ENCODE data around the gene ZNF362.

The ZNF362 gene

GRCh38 chr1:33286451-33287185 is 30.3 kb downstream of the ZNF362 start:
- Histone ChIP-seq H3K9me3 (ENCODE audit: insufficient read depth, low read length, severe bottlenecking) (no peaks in the 10 kb centered on the region), H3K27ac (ENCODE audit: low read length) (no peak overlapping the region), H3K4me2 (ENCODE audit: insufficient read depth, low read length) (no peak overlapping the region), H3K4me3 (ENCODE audit: low read depth in 1 of 2, low read length in 2 of 2) (no peak overlapping the region), H3K79me2 (ENCODE audit: insufficient read depth, low read length) (0 out of 2 replicates have a peak, but pooled peaks cover 7% of the 10 kb centered on the region), H3K4me1 (ENCODE audit: insufficient read depth, low read length) (no peaks in the 10 kb centered on the region), H4K20me1 (ENCODE audit: insufficient read depth, low read length) (peaks cover 10% of the 10 kb centered on the region; the same call in 1 of the 2 replicates), H3K36me3 (ENCODE audit: insufficient read depth, low read length) (peaks cover 71% of the 10 kb centered on the region), H3K9ac (ENCODE audit: low read depth, low read length) (no peak overlapping the region), H2AFZ (ENCODE audit: low read depth, low read length) (no peak overlapping the region), H3K27me3 (ENCODE audit: insufficient read depth, low read length, poor library complexity) (no peaks in the 10 kb centered on the region)
- ATAC-seq (ENCODE audit: insufficient read depth, low read depth) (no peak), DNase-seq (no peak)
- TF ChIP-seq EZH2 (IDR thresholded peaks at IDR 0.05; ENCODE audit: borderline replicate concordance, low read depth, low read length, severe bottlenecking) (no peak), CTCF (IDR thresholded peaks at IDR 0.05; ENCODE audit: borderline replicate concordance, extremely low read depth, low read length, poor library complexity, severe bottlenecking) (no peak)

- TF ChIP-seq EZH2 (IDR thresholded peaks at IDR 0.05; ENCODE audit: borderline replicate concordance, low read depth, low read length, severe bottlenecking) (no peak), CTCF (IDR thresholded peaks at IDR 0.05; ENCODE audit: borderline replicate concordance, extremely low read depth, low read length, poor library complexity, severe bottlenecking) (no peak)
- H3K9ac ChIP-seq (ENCODE audit: low read depth, low read length): no peak overlapping the region
Observed at GRCh38 chr1:33287317-33287716, 31.0 kb downstream of the ZNF362 start.

GRCh38 chr1:33288976-33289857 is 32.9 kb downstream of the ZNF362 start:
- H3K27ac ChIP-seq (ENCODE audit: low read length): no peak overlapping the region
- H3K27me3 ChIP-seq (ENCODE audit: insufficient read depth, low read length, poor library complexity): no peaks in the 10 kb centered on the region
- ATAC-seq (ENCODE audit: insufficient read depth, low read depth): no peak
- H4K20me1 ChIP-seq (ENCODE audit: insufficient read depth, low read length): peaks cover 26% of the 10 kb centered on the region
- DNase-seq: no peak
- H3K4me2 ChIP-seq (ENCODE audit: insufficient read depth, low read length): no peak overlapping the region
- H3K9ac ChIP-seq (ENCODE audit: low read depth, low read length): no peak overlapping the region
- TF ChIP-seq EZH2 (IDR thresholded peaks at IDR 0.05; ENCODE audit: borderline replicate concordance, low read depth, low read length, severe bottlenecking): no peak
- no peak for TF ChIP-seq CTCF (IDR thresholded peaks at IDR 0.05; ENCODE audit: borderline replicate concordance, extremely low read depth, low read length, poor library complexity, severe bottlenecking)
- H3K4me3 ChIP-seq (ENCODE audit: low read depth in 1 of 2, low read length in 2 of 2): no peak overlapping the region
- no peaks in the 10 kb centered on the region for H3K4me1 ChIP-seq (ENCODE audit: insufficient read depth, low read length)
- no peak overlapping the region for H2AFZ ChIP-seq (ENCODE audit: low read depth, low read length)
- no peaks in the 10 kb centered on the region for H3K9me3 ChIP-seq (ENCODE audit: insufficient read depth, low read length, severe bottlenecking)
- H3K36me3 ChIP-seq (ENCODE audit: insufficient read depth, low read length): peaks cover 66% of the 10 kb centered on the region
- H3K79me2 ChIP-seq (ENCODE audit: insufficient read depth, low read length): peaks cover 14% of the 10 kb centered on the region; the same call in 1 of the 2 replicates

More at GRCh38 chr1:33287317-33287716, 31.0 kb downstream of the ZNF362 start:
- H3K4me2 ChIP-seq (ENCODE audit: insufficient read depth, low read length): no peak overlapping the region
- ATAC-seq (ENCODE audit: insufficient read depth, low read depth) (no peak), DNase-seq (no peak)
- no peak overlapping the region for H3K27ac ChIP-seq (ENCODE audit: low read length)
- H3K4me3 ChIP-seq (ENCODE audit: low read depth in 1 of 2, low read length in 2 of 2): no peak overlapping the region
- H3K27me3 ChIP-seq (ENCODE audit: insufficient read depth, low read length, poor library complexity): no peaks in the 10 kb centered on the region
- H3K79me2 ChIP-seq (ENCODE audit: insufficient read depth, low read length): 0 out of 2 replicates have a peak, but pooled peaks cover 7% of the 10 kb centered on the region
- H3K36me3 ChIP-seq (ENCODE audit: insufficient read depth, low read length): peaks cover 66% of the 10 kb centered on the region
- H2AFZ ChIP-seq (ENCODE audit: low read depth, low read length): no peak overlapping the region
- no peaks in the 10 kb centered on the region for H3K4me1 ChIP-seq (ENCODE audit: insufficient read depth, low read length)
- H3K9me3 ChIP-seq (ENCODE audit: insufficient read depth, low read length, severe bottlenecking): no peaks in the 10 kb centered on the region
- H4K20me1 ChIP-seq (ENCODE audit: insufficient read depth, low read length): peaks cover 10% of the 10 kb centered on the region; the same call in 1 of the 2 replicates

Measured in DND-41 (cell line).